Astrocyte (in vitro differentiated cells and primary cell): ENCODE results near the gene SLC9A3. TPM values are rescaled to one million over a fixed set of nuclear protein-coding genes. Genes with fewer than 3 reads are reported as not detected.

Experiments
- DNase-seq: peaks from one replicate; pipeline ENCODE4 v3.0.0-alpha.2; 2010; ENCODE audit warnings: low read depth
- FAIRE-seq: peaks from 2 replicates; lab custom pipeline; 2011; peaks lifted over from hg19 to GRCh38; lab: Jason Lieb, UNC
- H2AFZ ChIP-seq: 2 replicates; pipeline ENCODE4 v1.6.0; 2012; ENCODE audit warnings: low read depth, low read length, inconsistent platforms
- H3K27ac ChIP-seq: 2 replicates; pipeline ENCODE4 v1.5.1; 2011; ENCODE audit warnings: low read depth, low read length, inconsistent platforms
- H3K27me3 ChIP-seq: 2 replicates; pipeline ENCODE4 v1.6.0; 2011; ENCODE audit warnings: low read length, inconsistent platforms; ENCODE audit not compliant: insufficient read depth
- H3K36me3 ChIP-seq: 2 replicates; pipeline ENCODE4 v1.5.1; 2011; ENCODE audit warnings: low read length, inconsistent platforms; ENCODE audit not compliant: insufficient read depth
- H3K4me1 ChIP-seq: 2 replicates; pipeline ENCODE4 v1.5.1; 2011; ENCODE audit warnings: low read length, inconsistent platforms; ENCODE audit not compliant: insufficient read depth
- H3K4me2 ChIP-seq: 2 replicates; pipeline ENCODE4 v1.6.0; 2012; ENCODE audit warnings: low read length, inconsistent platforms
- H3K4me3 ChIP-seq: 2 replicates; pipeline ENCODE4 v1.5.1; 2011; ENCODE audit warnings: low read depth, mild to moderate bottlenecking, low read length, inconsistent platforms; ENCODE audit not compliant: insufficient read depth
- H3K79me2 ChIP-seq: 2 replicates; pipeline ENCODE4 v1.6.0; 2012; ENCODE audit warnings: mild to moderate bottlenecking, low read length, inconsistent platforms; ENCODE audit not compliant: insufficient read depth
- H3K9ac ChIP-seq: 2 replicates; pipeline ENCODE4 v1.6.0; 2012; ENCODE audit warnings: mild to moderate bottlenecking, low read length, inconsistent platforms
- H3K9me3 ChIP-seq: 2 replicates; pipeline ENCODE4 v1.5.1; 2012; ENCODE audit warnings: low read depth, mild to moderate bottlenecking, low read length, inconsistent platforms; ENCODE audit not compliant: insufficient read depth
- H4K20me1 ChIP-seq: 2 replicates; pipeline ENCODE4 v1.6.0; 2012; ENCODE audit warnings: low read length, inconsistent platforms; ENCODE audit not compliant: insufficient read depth
- H3K27ac Mint-ChIP-seq: one replicate; pipeline ENCODE4 v1.8.0; 2021; ENCODE audit warnings: mild to moderate bottlenecking, mixed read lengths; ENCODE audit not compliant: unreplicated experiment
- H3K27me3 Mint-ChIP-seq: one replicate; pipeline ENCODE4 v1.8.0; 2021; ENCODE audit warnings: low read depth, mixed read lengths; ENCODE audit not compliant: unreplicated experiment
- H3K36me3 Mint-ChIP-seq: one replicate; pipeline ENCODE4 v1.8.0; 2021; ENCODE audit warnings: low read depth, mixed read lengths; ENCODE audit not compliant: unreplicated experiment
- H3K4me1 Mint-ChIP-seq: one replicate; pipeline ENCODE4 v1.8.0; 2021; ENCODE audit warnings: low read depth, mixed read lengths; ENCODE audit not compliant: unreplicated experiment
- H3K4me3 Mint-ChIP-seq: one replicate; pipeline ENCODE4 v1.8.0; 2021; ENCODE audit warnings: mild to moderate bottlenecking, moderate library complexity, mixed read lengths; ENCODE audit not compliant: unreplicated experiment
- H3K9me3 Mint-ChIP-seq: one replicate; pipeline ENCODE4 v1.8.0; 2021; ENCODE audit warnings: mild to moderate bottlenecking, mixed read lengths; ENCODE audit not compliant: unreplicated experiment
- CTCF ChIP-seq: IDR thresholded peaks from 2 replicates; pipeline ENCODE4 v1.5.1; 2011; ENCODE audit warnings: low read depth, mild to moderate bottlenecking, inconsistent platforms, low read length, moderate library complexity; ENCODE audit not compliant: insufficient read depth
- EZH2 ChIP-seq: IDR thresholded peaks from 2 replicates; pipeline ENCODE4 v1.6.1; 2012; ENCODE audit warnings: mild to moderate bottlenecking, low read length, inconsistent platforms; ENCODE audit not compliant: insufficient read depth
- total RNA-seq: library from RNA; stranded (reverse); gene quantifications from 2 replicates; pipeline ENCODE4 v1.2.1, GENCODE V29; 2021

The SLC9A3 gene
- total RNA-seq, 1 donor from 2014 or later, result 1.0 TPM

DNA sequence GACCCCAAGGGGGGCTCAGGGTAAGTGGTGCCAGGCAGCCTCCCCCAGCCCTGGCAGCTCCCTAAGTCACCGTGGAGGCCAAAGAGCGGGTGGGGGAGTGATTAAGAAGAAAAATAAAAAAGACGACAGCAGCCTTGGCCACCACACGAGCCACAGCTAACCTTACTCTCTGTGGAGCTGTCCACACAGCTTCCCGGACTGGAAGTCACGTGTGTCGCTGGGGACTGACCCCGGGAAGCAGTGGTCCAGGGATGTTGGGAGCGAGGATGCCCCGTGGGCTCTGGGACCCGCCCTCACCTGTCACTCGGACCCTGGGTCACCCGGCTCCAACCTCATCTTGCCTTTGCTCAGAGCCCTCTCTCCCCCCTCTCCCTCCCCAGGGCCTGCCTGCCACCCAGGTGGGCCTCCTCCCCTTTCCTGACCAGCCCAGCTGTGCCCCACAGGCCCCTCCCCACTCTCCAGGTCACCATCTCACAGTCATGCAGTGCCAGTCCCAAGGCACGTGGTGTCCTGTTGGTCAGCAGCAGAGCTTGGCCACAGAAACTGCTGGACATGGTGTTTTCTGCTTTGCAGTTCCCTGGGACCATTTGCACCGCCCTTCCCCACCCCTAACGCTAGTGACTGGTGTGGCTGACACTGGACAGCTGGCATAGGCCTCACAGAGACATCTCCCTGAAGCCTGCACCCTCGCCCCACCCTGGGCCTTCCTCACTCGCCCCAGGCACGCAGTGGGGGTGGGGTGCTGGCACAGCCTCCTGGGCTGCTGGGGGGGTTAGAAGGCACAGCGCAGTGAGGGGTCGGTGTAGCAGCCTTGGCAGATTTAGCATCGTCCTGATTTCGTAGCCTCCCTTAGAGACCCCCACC, 91.1 kb downstream of the SLC9A3 start:
- H3K4me1 Mint-ChIP-seq, result peaks cover 6% of the 10 kb centered on the region
- H3K9me3 ChIP-seq, result no peaks in the 10 kb centered on the region
- H3K9ac ChIP-seq, result no peak overlapping the region
- H3K4me3 Mint-ChIP-seq, result no peak overlapping the region
- H4K20me1 ChIP-seq, result no peaks in the 10 kb centered on the region
- no peak for DNase-seq
- FAIRE-seq, result no peak
- no peaks in the 10 kb centered on the region for H3K9me3 Mint-ChIP-seq
- no peak overlapping the region for H2AFZ ChIP-seq
- H3K79me2 ChIP-seq, result no peaks in the 10 kb centered on the region
- TF ChIP-seq CTCF (no peak), EZH2 (no peak)
- H3K27ac Mint-ChIP-seq, result no peak overlapping the region
- H3K4me2 ChIP-seq, result no peak overlapping the region
- H3K27me3 Mint-ChIP-seq, result peaks cover 5% of the 10 kb centered on the region
- H3K36me3 Mint-ChIP-seq, result peaks cover 8% of the 10 kb centered on the region
- no peaks in the 10 kb centered on the region for H3K27me3 ChIP-seq
- no peak overlapping the region for H3K27ac ChIP-seq
- no peak overlapping the region for H3K4me3 ChIP-seq
- H3K36me3 ChIP-seq, result no peaks in the 10 kb centered on the region
- peaks cover 3% of the 10 kb centered on the region for H3K4me1 ChIP-seq

GRCh38 chr5:432201-432927, 91.9 kb downstream of the SLC9A3 start:
- H3K9ac ChIP-seq, result no peak overlapping the region
- Mint-ChIP-seq H3K36me3 (peaks cover 8% of the 10 kb centered on the region), H3K9me3 (no peaks in the 10 kb centered on the region), H3K27ac (no peak overlapping the region), H3K4me3 (no peak overlapping the region), H3K27me3 (peaks cover 5% of the 10 kb centered on the region), H3K4me1 (peaks cover 6% of the 10 kb centered on the region)
- H3K36me3 ChIP-seq, result no peaks in the 10 kb centered on the region
- H3K4me3 ChIP-seq, result no peak overlapping the region
- no peaks in the 10 kb centered on the region for H3K27me3 ChIP-seq
- H3K4me1 ChIP-seq, result peaks cover 3% of the 10 kb centered on the region
- no peaks in the 10 kb centered on the region for H3K79me2 ChIP-seq
- no peaks in the 10 kb centered on the region for H4K20me1 ChIP-seq
- no peak overlapping the region for H2AFZ ChIP-seq
- DNase-seq (no peak), FAIRE-seq (no peak)
- TF ChIP-seq EZH2, result no peak
- TF ChIP-seq CTCF, result no peak
- H3K27ac ChIP-seq, result no peak overlapping the region
- H3K4me2 ChIP-seq, result no peak overlapping the region
- H3K9me3 ChIP-seq, result no peaks in the 10 kb centered on the region

DNA sequence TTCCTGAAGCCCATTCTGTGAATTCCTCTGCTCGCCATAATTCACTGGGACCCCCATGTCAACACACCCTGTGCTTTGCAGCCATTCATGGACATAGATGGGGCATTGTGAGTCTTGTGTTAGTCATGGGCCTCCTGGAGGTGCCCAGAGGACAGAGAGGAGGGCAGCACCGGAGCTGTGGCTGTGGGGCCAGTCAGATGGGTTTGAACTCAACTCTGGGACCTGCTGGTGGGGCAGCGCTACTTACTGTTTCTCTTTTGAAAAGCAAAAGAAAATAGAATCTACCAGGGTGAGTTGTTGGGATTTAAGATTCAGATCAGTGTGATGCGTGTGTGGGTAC, 92.6 kb downstream of the SLC9A3 start:
- peaks cover 14% of the 10 kb centered on the region for H3K36me3 Mint-ChIP-seq
- H3K4me1 Mint-ChIP-seq, result peaks cover 6% of the 10 kb centered on the region
- no peak overlapping the region for H3K4me2 ChIP-seq
- no peak overlapping the region for H3K4me3 Mint-ChIP-seq
- H2AFZ ChIP-seq, result no peak overlapping the region
- peaks cover 3% of the 10 kb centered on the region for H3K4me1 ChIP-seq
- H3K4me3 ChIP-seq, result no peak overlapping the region
- H3K27me3 ChIP-seq, result no peaks in the 10 kb centered on the region
- no peaks in the 10 kb centered on the region for H3K36me3 ChIP-seq
- H3K79me2 ChIP-seq, result no peaks in the 10 kb centered on the region
- TF ChIP-seq EZH2 (no peak), CTCF (no peak)
- H3K27me3 Mint-ChIP-seq, result peaks cover 5% of the 10 kb centered on the region
- no peak overlapping the region for H3K27ac ChIP-seq
- no peak for DNase-seq
- no peaks in the 10 kb centered on the region for H3K9me3 Mint-ChIP-seq
- H3K9ac ChIP-seq, result no peak overlapping the region
- peak overlapping the region; percentile 26 for H3K27ac Mint-ChIP-seq
- no peaks in the 10 kb centered on the region for H3K9me3 ChIP-seq
- H4K20me1 ChIP-seq, result no peaks in the 10 kb centered on the region
- FAIRE-seq, result no peak
